Measurements from ENCODE around the gene DQX1. TPM values are rescaled to one million over a fixed set of nuclear protein-coding genes. Genes with fewer than 3 reads are reported as not detected.

The DQX1 gene
- total and polyA plus RNA-seq, 2 of the 4 experiments (the other 2 are of a cell fraction) = 0.07 TPM; not detected in 1

GRCh38 chr2:74497777-74498499 is 28.1 kb downstream of the DQX1 start:
- peaks cover 9% of the 10 kb centered on the region; the same call in 1 of the 2 replicates for H3K4me1 ChIP-seq (ENCODE audit: control insufficient read depth, insufficient read depth, low read length)
- dilution Hi-C loops (cut with HindIII; ENCODE audit: low sequenced_read_pairs, unreplicated experiment) (no loop called here), intact Hi-C loops (cut with micrococcal nuclease) (no loop called here), in situ Hi-C loops (cut with MboI; ENCODE audit: low sequenced_read_pairs) (loop anchor here (25.0 kb wide), 1 partner anchor 364 kb away; no protein-coding TSS in a partner anchor)
- CTCF ChIA-PET = no interaction called here
- BruUV-seq (replicated peaks) = no TSS peak
- no peak overlapping the region for H3K56ac ChIP-seq (ENCODE audit: extremely low read depth, insufficient read depth, low read length)
- H3K9ac ChIP-seq (ENCODE audit: low read depth, low read length) = no peak overlapping the region
- H2BK120ac ChIP-seq (ENCODE audit: low read depth, low read length) = no peak overlapping the region
- H2AFZ ChIP-seq (replicated peaks; ENCODE audit: low read length, poor library complexity) = peak overlapping the region; percentile 76
- no peak overlapping the region for H4K5ac ChIP-seq (ENCODE audit: low read depth, low read length)
- H3K9me1 ChIP-seq (ENCODE audit: insufficient read depth, low read length) = no peaks in the 10 kb centered on the region
- DNase-seq (no peak), ATAC-seq (ENCODE audit: low read depth) (no peak)
- no peak overlapping the region for H3K27ac ChIP-seq (ENCODE audit: insufficient read depth, low read length)
- no peak overlapping the region for H2BK5ac ChIP-seq (ENCODE audit: low read depth, low read length, poor library complexity, severe bottlenecking)
- H3K14ac ChIP-seq (replicated peaks; ENCODE audit: low read depth, low read length) = no peak overlapping the region
- peak overlapping the region; percentile 74 for H3K4me2 ChIP-seq (ENCODE audit: low read depth, low read length)
- POLR2A ChIA-PET (ENCODE audit: unreplicated experiment) = no interaction called here
- no peak overlapping the region for H4K91ac ChIP-seq (ENCODE audit: insufficient read depth, low read depth, low read length)
- 10% methylated on average over 33 of the region's 61 CpGs; no CpG with 5 or more reads in 1 of the 2 experiments for WGBS, 2 experiments (ENCODE audit: extremely low coverage in 2 of 2, insufficient read length in 1 of 2)
- no peak overlapping the region for H2AK9ac ChIP-seq (replicated peaks; ENCODE audit: low read depth, low read length, poor library complexity)
- no peak overlapping the region for H2BK15ac ChIP-seq (ENCODE audit: low read depth, low read length)
- TF ChIP-seq RFX5 (IDR thresholded peaks at IDR 0.05; ENCODE audit: low read depth, low read length) (no peak), POLR2A (IDR thresholded peaks at IDR 0.05; ENCODE audit: low read depth, low read length) (no peak), MAFK (IDR thresholded peaks at IDR 0.05; ENCODE audit: low read depth, low read length) (no peak), FOS (IDR thresholded peaks at IDR 0.05; ENCODE audit: low read depth, low read length) (no peak)
- H4K20me1 ChIP-seq (ENCODE audit: insufficient read depth, low read length) = no peaks in the 10 kb centered on the region
- no peak overlapping the region; a peak in 1 of 4 replicates for H4K8ac ChIP-seq (ENCODE audit: low read depth in 2 of 2, low read length in 2 of 2)
- no peak overlapping the region for H3K4me3 ChIP-seq (ENCODE audit: insufficient read depth, low read depth, low read length)
- peaks cover 38% of the 10 kb centered on the region for H3K27me3 ChIP-seq (ENCODE audit: control insufficient read depth, insufficient read depth, low read length)
- H3K18ac ChIP-seq (ENCODE audit: low read depth, low read length) = no peak overlapping the region
- no peak overlapping the region for H2AK5ac ChIP-seq (ENCODE audit: low read depth, low read length)
- H3K36me3 ChIP-seq (ENCODE audit: control insufficient read depth, insufficient read depth, low read length) = peaks cover 10% of the 10 kb centered on the region; the same call in 1 of the 2 replicates
- H3K79me1 ChIP-seq (ENCODE audit: low read depth in 1 of 2, low read length in 2 of 2) = peaks cover 0 to 12% of the 10 kb centered on the region in 2 experiments; a peak in 1 of 4 replicates
- H2BK20ac ChIP-seq (ENCODE audit: low read depth, low read length) = no peak overlapping the region; the same call in 1 of the 2 replicates
- no peak overlapping the region for H3K23ac ChIP-seq (ENCODE audit: low read depth, low read length)
- no peaks in the 10 kb centered on the region for H3K9me3 ChIP-seq (ENCODE audit: control insufficient read depth, insufficient read depth, low read length)
- no peak overlapping the region for H3K4ac ChIP-seq (ENCODE audit: low read depth, low read length)

Data from IMR-90 (cell line).